ENCODE data around the gene PPP1CC. TPM values are rescaled to one million over a fixed set of nuclear protein-coding genes. Genes with fewer than 3 reads are reported as not detected.

The PPP1CC gene
- 158 TPM for total RNA-seq

GRCh38 chr12:110742718-110743570 is at the start of gene PPP1CC:
PPP1CC (minus strand) TSS chr12:110742891; CDS start chr12:110742707, 184 bp downstream.
- H3K27me3 ChIP-seq (ENCODE audit: insufficient read depth, low read length): no peaks in the 10 kb centered on the region
- peaks cover 36% of the 10 kb centered on the region for H3K4me1 ChIP-seq (ENCODE audit: insufficient read depth, low read length)
- H3K4me3 ChIP-seq (ENCODE audit: low read length): peak within 1 kb of the TSS; percentile 96
- H3K9me3 ChIP-seq (ENCODE audit: low read depth, low read length): no peaks in the 10 kb centered on the region

- no peaks in the 10 kb centered on the region for H3K9me3 ChIP-seq (ENCODE audit: low read depth, low read length)
- no peaks in the 10 kb centered on the region for H3K27me3 ChIP-seq (ENCODE audit: insufficient read depth, low read length)
- H3K4me1 ChIP-seq (ENCODE audit: insufficient read depth, low read length): no peaks in the 10 kb centered on the region
- no peak overlapping the region for H3K4me3 ChIP-seq (ENCODE audit: low read length)
Observed at GRCh38 chr12:110791589-110791988, 48.9 kb upstream of the PPP1CC start.

GRCh38 chr12:110790301-110790700 is 47.6 kb upstream of the PPP1CC start:
- no peak overlapping the region for H3K4me3 ChIP-seq (ENCODE audit: low read length)
- H3K4me1 ChIP-seq (ENCODE audit: insufficient read depth, low read length): no peaks in the 10 kb centered on the region
- H3K27me3 ChIP-seq (ENCODE audit: insufficient read depth, low read length): no peaks in the 10 kb centered on the region
- no peaks in the 10 kb centered on the region for H3K9me3 ChIP-seq (ENCODE audit: low read depth, low read length)

- no peaks in the 10 kb centered on the region for H3K27me3 ChIP-seq (ENCODE audit: insufficient read depth, low read length)
- H3K4me3 ChIP-seq (ENCODE audit: low read length): no peak overlapping the region
- H3K9me3 ChIP-seq (ENCODE audit: low read depth, low read length): no peaks in the 10 kb centered on the region
- peaks cover 8% of the 10 kb centered on the region for H3K4me1 ChIP-seq (ENCODE audit: insufficient read depth, low read length)
Observed at GRCh38 chr12:110786012-110786411, 43.3 kb upstream of the PPP1CC start.

GRCh38 chr12:110785240-110785639 is 42.5 kb upstream of the PPP1CC start:
- Histone ChIP-seq H3K27me3 (ENCODE audit: insufficient read depth, low read length) (no peaks in the 10 kb centered on the region), H3K9me3 (ENCODE audit: low read depth, low read length) (no peaks in the 10 kb centered on the region), H3K4me1 (ENCODE audit: insufficient read depth, low read length) (peaks cover 8% of the 10 kb centered on the region), H3K4me3 (ENCODE audit: low read length) (no peak overlapping the region)

GRCh38 chr12:110782922-110783321 is 40.2 kb upstream of the PPP1CC start:
- Histone ChIP-seq H3K9me3 (ENCODE audit: low read depth, low read length) (no peaks in the 10 kb centered on the region), H3K4me1 (ENCODE audit: insufficient read depth, low read length) (peaks cover 8% of the 10 kb centered on the region), H3K27me3 (ENCODE audit: insufficient read depth, low read length) (no peaks in the 10 kb centered on the region), H3K4me3 (ENCODE audit: low read length) (no peak overlapping the region)

- peaks cover 8% of the 10 kb centered on the region for H3K4me1 ChIP-seq (ENCODE audit: insufficient read depth, low read length)
Observed at GRCh38 chr12:110782094-110782493, 39.4 kb upstream of the PPP1CC start.

GRCh38 chr12:110780448-110780847 is 37.8 kb upstream of the PPP1CC start:
- H3K4me3 ChIP-seq (ENCODE audit: low read length): no peak overlapping the region
- H3K9me3 ChIP-seq (ENCODE audit: low read depth, low read length): no peaks in the 10 kb centered on the region
- no peaks in the 10 kb centered on the region for H3K27me3 ChIP-seq (ENCODE audit: insufficient read depth, low read length)
- H3K4me1 ChIP-seq (ENCODE audit: insufficient read depth, low read length): peaks cover 8% of the 10 kb centered on the region

More at GRCh38 chr12:110782094-110782493, 39.4 kb upstream of the PPP1CC start:
- Histone ChIP-seq H3K9me3 (ENCODE audit: low read depth, low read length) (no peaks in the 10 kb centered on the region), H3K27me3 (ENCODE audit: insufficient read depth, low read length) (no peaks in the 10 kb centered on the region), H3K4me3 (ENCODE audit: low read length) (no peak overlapping the region)

GRCh38 chr12:110778833-110779577 is 36.3 kb upstream of the PPP1CC start:
- Histone ChIP-seq H3K4me1 (ENCODE audit: insufficient read depth, low read length) (peaks cover 5% of the 10 kb centered on the region), H3K27me3 (ENCODE audit: insufficient read depth, low read length) (no peaks in the 10 kb centered on the region), H3K9me3 (ENCODE audit: low read depth, low read length) (no peaks in the 10 kb centered on the region), H3K4me3 (ENCODE audit: low read length) (no peak overlapping the region)

GRCh38 chr12:110776410-110776809 is 33.7 kb upstream of the PPP1CC start:
- H3K9me3 ChIP-seq (ENCODE audit: low read depth, low read length): no peaks in the 10 kb centered on the region
- H3K4me3 ChIP-seq (ENCODE audit: low read length): no peak overlapping the region
- H3K4me1 ChIP-seq (ENCODE audit: insufficient read depth, low read length): peaks cover 4% of the 10 kb centered on the region
- H3K27me3 ChIP-seq (ENCODE audit: insufficient read depth, low read length): no peaks in the 10 kb centered on the region

GRCh38 chr12:110775997-110776396 is 33.3 kb upstream of the PPP1CC start:
- no peaks in the 10 kb centered on the region for H3K9me3 ChIP-seq (ENCODE audit: low read depth, low read length)
- H3K4me1 ChIP-seq (ENCODE audit: insufficient read depth, low read length): peaks cover 4% of the 10 kb centered on the region
- H3K27me3 ChIP-seq (ENCODE audit: insufficient read depth, low read length): no peaks in the 10 kb centered on the region
- H3K4me3 ChIP-seq (ENCODE audit: low read length): no peak overlapping the region

GRCh38 chr12:110774824-110775223 is 32.1 kb upstream of the PPP1CC start:
- H3K4me3 ChIP-seq (ENCODE audit: low read length): no peak overlapping the region
- no peaks in the 10 kb centered on the region for H3K27me3 ChIP-seq (ENCODE audit: insufficient read depth, low read length)
- H3K9me3 ChIP-seq (ENCODE audit: low read depth, low read length): no peaks in the 10 kb centered on the region
- H3K4me1 ChIP-seq (ENCODE audit: insufficient read depth, low read length): peaks cover 4% of the 10 kb centered on the region

GRCh38 chr12:110768960-110769359 is 26.3 kb upstream of the PPP1CC start:
- Histone ChIP-seq H3K9me3 (ENCODE audit: low read depth, low read length) (no peaks in the 10 kb centered on the region), H3K27me3 (ENCODE audit: insufficient read depth, low read length) (no peaks in the 10 kb centered on the region), H3K4me1 (ENCODE audit: insufficient read depth, low read length) (peaks cover 4% of the 10 kb centered on the region), H3K4me3 (ENCODE audit: low read length) (no peak overlapping the region)

- Histone ChIP-seq H3K4me1 (ENCODE audit: insufficient read depth, low read length) (peaks cover 2% of the 10 kb centered on the region), H3K9me3 (ENCODE audit: low read depth, low read length) (no peaks in the 10 kb centered on the region), H3K27me3 (ENCODE audit: insufficient read depth, low read length) (no peaks in the 10 kb centered on the region), H3K4me3 (ENCODE audit: low read length) (no peak overlapping the region)
Observed at GRCh38 chr12:110767863-110768262, 25.2 kb upstream of the PPP1CC start.

GRCh38 chr12:110766311-110767154 is 23.8 kb upstream of the PPP1CC start:
- Histone ChIP-seq H3K4me1 (ENCODE audit: insufficient read depth, low read length) (no peaks in the 10 kb centered on the region), H3K4me3 (ENCODE audit: low read length) (no peak overlapping the region), H3K27me3 (ENCODE audit: insufficient read depth, low read length) (no peaks in the 10 kb centered on the region), H3K9me3 (ENCODE audit: low read depth, low read length) (no peaks in the 10 kb centered on the region)
